B cell (primary cell): ENCODE data around the gene ZNF716. TPM values are rescaled to one million over a fixed set of nuclear protein-coding genes. Genes with fewer than 3 reads are reported as not detected.
"Not testable (repeated sequence)": the region's sequence is repeated elsewhere in the genome, so short reads cannot be mapped to it uniquely, and the experiment has no call there.

Experiments used
- ATAC-seq: fragments of 200-7000 bp; cut with Tn5 transposase; one replicate; pipeline ENCODE4 v1.10.0; 2021; ENCODE audit warnings: low read depth, mild to moderate bottlenecking, moderate number of reproducible peaks, moderate library complexity
- CTCF ChIA-PET: fragments of 350-600 bp; sonication (Branson Sonifier 250); formaldehyde crosslinking; loops from one replicate; lab custom pipeline; 2021; ENCODE audit warnings: antibody characterized with exemption, inconsistent platforms; lab: Charles Lee
- POLR2A ChIA-PET: fragments of 350-600 bp; sonication (Branson Sonifier 250); formaldehyde crosslinking; loops from one replicate; lab custom pipeline; 2021; ENCODE audit warnings: antibody characterized with exemption; lab: Charles Lee
- DNase-seq: peaks from one replicate; pipeline ENCODE4 v3.0.0; 2013
- H2AFZ ChIP-seq: 2 replicates; pipeline ENCODE4 v1.6.1; 2012; ENCODE audit warnings: mild to moderate bottlenecking, low read depth, low read length; ENCODE audit not compliant: insufficient read depth, poor library complexity, severe bottlenecking
- H3K27ac ChIP-seq, 2 donors: 1 replicate in 1 of 2; 2 replicates in 1 of 2; pipeline ENCODE4 v1.5.1; 2012 to 2013; ENCODE audit warnings: low read length in 2 of 2, mild to moderate bottlenecking in 2 of 2, moderate library complexity in 1 of 2
- H3K27me3 ChIP-seq, 4 experiments: fragments of 200-600 bp in 1 of 4; sonication (generic) in 1 of 4; replicated peaks in 1 of 4; 1 replicate in 2 of 4; 2 replicates in 2 of 4; pipeline versions ENCODE4 v1.6.1 to v1.7.0; 2013 to 2016; ENCODE audit warnings: low read length in 3 of 4, mild to moderate bottlenecking in 2 of 4, mixed read lengths in 1 of 4, moderate library complexity in 1 of 4; ENCODE audit not compliant: insufficient read depth in 4 of 4, control insufficient read depth in 3 of 4; ENCODE audit errors: control extremely low read depth in 1 of 4
- H3K36me3 ChIP-seq, 2 experiments: replicated peaks in 1 of 2; 1 replicate in 1 of 2; 2 replicates in 1 of 2; pipeline versions ENCODE4 v1.6.1 to v1.7.1; 2013; ENCODE audit warnings: low read length in 1 of 2; ENCODE audit not compliant: insufficient read depth in 2 of 2, control insufficient read depth in 1 of 2; ENCODE audit errors: control extremely low read depth in 1 of 2, extremely low read depth in 1 of 2
- H3K4me1 ChIP-seq, 2 donors: fragments of 200-600 bp in 1 of 2; sonication (generic) in 1 of 2; 1 replicate in 1 of 2; 2 replicates in 1 of 2; pipeline versions ENCODE4 v1.5.1 to v1.6.1; 2013 to 2017; ENCODE audit warnings: low read length in 2 of 2; ENCODE audit not compliant: control insufficient read depth in 2 of 2, insufficient read depth in 2 of 2
- H3K4me2 ChIP-seq: replicated peaks from 2 replicates; pipeline ENCODE3; 2012; ENCODE audit warnings: mild to moderate bottlenecking, low read depth, low read length; ENCODE audit not compliant: poor library complexity, severe bottlenecking
- H3K4me3 ChIP-seq, 5 experiments: fragments of 200-600 bp in 1 of 5; sonication (generic) in 1 of 5; 1 replicate in 3 of 5; 2 replicates in 2 of 5; pipeline versions ENCODE4 v1.5.1 to v1.7.0; 2011 to 2016; ENCODE audit warnings: low read length in 4 of 5, mild to moderate bottlenecking in 4 of 5, low read depth in 2 of 5, control low read depth in 1 of 5, moderate library complexity in 1 of 5; ENCODE audit not compliant: insufficient read depth in 1 of 5; ENCODE audit errors: control extremely low read depth in 1 of 5, extremely low read depth in 1 of 5
- H3K79me2 ChIP-seq: fragments of 200-600 bp; sonication (generic); one replicate; pipeline ENCODE4 v1.6.0; 2016; ENCODE audit warnings: low read length; ENCODE audit not compliant: control insufficient read depth, insufficient read depth
- H3K9ac ChIP-seq: fragments of 200-600 bp; sonication (generic); 2 replicates; pipeline ENCODE4 v1.6.1; 2017; ENCODE audit warnings: mild to moderate bottlenecking, low read length, moderate library complexity
- H3K9me3 ChIP-seq, 3 donors: one replicate each; pipeline versions ENCODE4 v1.6.1 to v1.7.1; 2013; ENCODE audit warnings: low read length in 2 of 3; ENCODE audit not compliant: control insufficient read depth in 2 of 3, insufficient read depth in 1 of 3; ENCODE audit errors: control extremely low read depth in 1 of 3
- H4K20me1 ChIP-seq: 2 replicates; pipeline ENCODE4 v1.6.0; 2012; ENCODE audit warnings: mild to moderate bottlenecking, low read length; ENCODE audit not compliant: insufficient read depth, control insufficient read depth, poor library complexity, severe bottlenecking
- H3K27ac Mint-ChIP-seq: one replicate; pipeline ENCODE4 v1.8.0; 2021; ENCODE audit warnings: mixed read lengths
- H3K27me3 Mint-ChIP-seq: one replicate; pipeline ENCODE4 v1.8.0; 2021; ENCODE audit warnings: mixed read lengths
- H3K4me1 Mint-ChIP-seq: one replicate; pipeline ENCODE4 v1.8.0; 2021; ENCODE audit warnings: mixed read lengths
- H3K4me3 Mint-ChIP-seq: one replicate; pipeline ENCODE4 v1.8.0; 2021; ENCODE audit warnings: mixed read lengths
- H3K9me3 Mint-ChIP-seq: one replicate; pipeline ENCODE4 v1.8.0; 2022; ENCODE audit warnings: mixed read lengths; ENCODE audit not compliant: insufficient read depth
- EZH2 ChIP-seq: IDR thresholded peaks from 2 replicates; pipeline ENCODE4 v1.6.1; 2012; ENCODE audit warnings: borderline replicate concordance, low read depth, mild to moderate bottlenecking, moderate library complexity, low read length; ENCODE audit not compliant: insufficient read depth, poor library complexity, severe bottlenecking
- WGBS: methylation state at CpG from one replicate; pipeline ENCODE4 v1.1.5; 2013; ENCODE audit warnings: missing lambda C conversion rate; ENCODE audit not compliant: insufficient coverage; 5-methylcytosine and 5-hydroxymethylcytosine counted together
- intact Hi-C: fragments of 100-400 bp; cut with micrococcal nuclease; formaldehyde crosslinking; loops from one replicate; pipeline ENCODE4 v1.10.0; 2022
- polyA plus RNA-seq: library from polyadenylated mRNA; depleted of rRNA; stranded (reverse); fragments of >200 nt; gene quantifications from 2 replicates; pipeline ENCODE4 v1.2.3, GENCODE V29; 2012
- total RNA-seq, 2 donors: library from RNA; stranded (reverse); fragments of 120-200 nt in 1 of 2; gene quantifications; 1 replicate in 1 of 2; 2 replicates in 1 of 2; pipeline versions ENCODE4 v1.2.3 to v1.2.4, GENCODE V29; 2013 to 2022
- TF ChIP-seq, protein P1 (sequence below): fragments of 200-600 bp; IDR thresholded peaks from one replicate; pipeline ENCODE4 v1.8.0; 2022; ENCODE audit warnings: antibody characterized with exemption, mild to moderate bottlenecking

ZNF716 gene
- total and polyA plus RNA-seq, 2 donors (not counting 1 experiment from before 2014, with no cell fraction given) = not detected

DNA sequence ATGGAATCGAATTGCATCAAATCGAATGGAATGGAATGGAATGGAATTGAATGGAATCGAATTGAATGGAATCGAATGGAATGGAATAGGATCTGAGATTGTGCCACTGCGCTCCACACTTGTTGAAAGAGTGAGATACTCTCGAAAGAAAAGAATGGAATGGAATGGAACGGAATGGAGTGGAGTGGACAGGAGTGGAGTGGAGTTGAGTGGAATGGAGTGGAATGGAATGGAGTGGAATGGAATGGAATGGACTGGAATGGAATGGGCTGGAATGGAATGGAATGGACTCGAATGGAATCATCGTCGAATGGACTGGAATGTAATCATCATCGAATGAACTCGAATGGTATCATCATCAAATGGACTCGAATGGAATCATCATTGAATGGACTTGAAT is 38.0 kb downstream of the ZNF716 start:
- no peaks in the 10 kb centered on the region for H3K4me1 Mint-ChIP-seq
- peaks cover 4% of the 10 kb centered on the region for H3K9me3 Mint-ChIP-seq
- no peak overlapping the region for H3K4me2 ChIP-seq
- no peak for DNase-seq
- H3K4me3 Mint-ChIP-seq = no peak overlapping the region
- no peaks in the 10 kb centered on the region for H3K27me3 Mint-ChIP-seq
- H3K9ac ChIP-seq = no peak overlapping the region
- H3K36me3 ChIP-seq = no peaks in the 10 kb centered on the region
- intact Hi-C loops = no loop called here
- H3K79me2 ChIP-seq = no peaks in the 10 kb centered on the region
- H3K27ac ChIP-seq = no peak overlapping the region
- H3K4me3 ChIP-seq = no peak overlapping the region
- H3K27me3 ChIP-seq = no peaks in the 10 kb centered on the region
- no peak for TF ChIP-seq EZH2
- TF ChIP-seq, protein P1, sequence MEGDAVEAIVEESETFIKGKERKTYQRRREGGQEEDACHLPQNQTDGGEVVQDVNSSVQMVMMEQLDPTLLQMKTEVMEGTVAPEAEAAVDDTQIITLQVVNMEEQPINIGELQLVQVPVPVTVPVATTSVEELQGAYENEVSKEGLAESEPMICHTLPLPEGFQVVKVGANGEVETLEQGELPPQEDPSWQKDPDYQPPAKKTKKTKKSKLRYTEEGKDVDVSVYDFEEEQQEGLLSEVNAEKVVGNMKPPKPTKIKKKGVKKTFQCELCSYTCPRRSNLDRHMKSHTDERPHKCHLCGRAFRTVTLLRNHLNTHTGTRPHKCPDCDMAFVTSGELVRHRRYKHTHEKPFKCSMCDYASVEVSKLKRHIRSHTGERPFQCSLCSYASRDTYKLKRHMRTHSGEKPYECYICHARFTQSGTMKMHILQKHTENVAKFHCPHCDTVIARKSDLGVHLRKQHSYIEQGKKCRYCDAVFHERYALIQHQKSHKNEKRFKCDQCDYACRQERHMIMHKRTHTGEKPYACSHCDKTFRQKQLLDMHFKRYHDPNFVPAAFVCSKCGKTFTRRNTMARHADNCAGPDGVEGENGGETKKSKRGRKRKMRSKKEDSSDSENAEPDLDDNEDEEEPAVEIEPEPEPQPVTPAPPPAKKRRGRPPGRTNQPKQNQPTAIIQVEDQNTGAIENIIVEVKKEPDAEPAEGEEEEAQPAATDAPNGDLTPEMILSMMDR = no peak
- 93% methylated on average over 13 of the region's 13 CpGs for WGBS
- H3K4me1 ChIP-seq = no peaks in the 10 kb centered on the region
- H4K20me1 ChIP-seq = no peaks in the 10 kb centered on the region
- CTCF ChIA-PET = no interaction called here
- POLR2A ChIA-PET = no interaction called here
- H2AFZ ChIP-seq = no peak overlapping the region
- H3K27ac Mint-ChIP-seq = no peak overlapping the region
- H3K9me3 ChIP-seq = peaks cover 1 to 81% (median 14%) of the 10 kb centered on the region in 3 donors
- no peak for ATAC-seq

DNA sequence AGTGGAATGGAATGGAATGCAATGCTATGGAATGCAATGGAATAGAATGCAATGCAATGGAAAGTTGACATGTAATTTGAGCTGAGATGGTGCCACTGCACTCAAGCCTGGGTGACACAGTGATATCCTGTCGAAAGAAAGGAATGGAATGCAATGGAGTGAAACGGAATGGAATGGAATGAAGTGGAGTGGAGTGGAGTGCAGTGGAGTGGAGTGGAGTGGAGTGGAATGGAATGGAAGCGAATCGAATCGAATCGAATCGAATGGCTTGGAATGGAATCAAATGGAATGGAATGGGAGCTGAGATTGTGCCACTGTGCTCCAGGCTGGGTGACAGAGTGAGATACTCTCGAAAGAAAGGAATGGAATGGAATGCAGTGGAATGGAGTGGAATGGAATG is 45.1 kb downstream of the ZNF716 start:
- peaks cover 1 to 57% (median 14%) of the 10 kb centered on the region in 3 donors for H3K9me3 ChIP-seq
- CTCF ChIA-PET, H3K9ac ChIP-seq, H3K27me3 Mint-ChIP-seq, H3K27ac ChIP-seq, H4K20me1 ChIP-seq, H3K4me3 Mint-ChIP-seq, H2AFZ ChIP-seq, H3K9me3 Mint-ChIP-seq, DNase-seq, H3K4me3 ChIP-seq, H3K4me2 ChIP-seq, intact Hi-C loops, H3K27ac Mint-ChIP-seq, ATAC-seq, H3K4me1 ChIP-seq, H3K79me2 ChIP-seq, H3K27me3 ChIP-seq, POLR2A ChIA-PET, H3K36me3 ChIP-seq, H3K4me1 Mint-ChIP-seq: not testable (repeated sequence)
- 83% methylated on average over 6 of the region's 8 CpGs for WGBS
